ENCODE results near the gene EXOSC1. TPM values are rescaled to one million over a fixed set of nuclear protein-coding genes. Genes with fewer than 3 reads are reported as not detected.
A peak's percentile ranks its signal among the peaks of the same experiment; 100 is the strongest.
"Not testable (repeated sequence)": the region's sequence is repeated elsewhere in the genome, so short reads cannot be mapped to it uniquely, and the experiment has no call there.

The EXOSC1 gene
- polyA plus RNA-seq, 5 donors: 34.8 to 40.6 (median 39.0) TPM

GRCh38 chr10:97416565-97416964 is 29.2 kb downstream of the EXOSC1 start:
- DNase-seq: no peak

- DNase-seq: no peak
Measured at GRCh38 chr10:97412891-97413304, 32.9 kb downstream of the EXOSC1 start.

- no peak for DNase-seq
Measured at GRCh38 chr10:97411406-97411805, 34.4 kb downstream of the EXOSC1 start.

GRCh38 chr10:97408496-97408992 is 37.3 kb downstream of the EXOSC1 start:
- DNase-seq: no peak

GRCh38 chr10:97407952-97408248 is 37.9 kb downstream of the EXOSC1 start:
- DNase-seq: no peak

GRCh38 chr10:97407211-97407951 is 38.4 kb downstream of the EXOSC1 start:
- peak; percentile 55 to 60 for DNase-seq

GRCh38 chr10:97406483-97406882 is 39.3 kb downstream of the EXOSC1 start:
- not testable (repeated sequence) for DNase-seq

- DNase-seq: no peak
Measured at GRCh38 chr10:97406064-97406463, 39.7 kb downstream of the EXOSC1 start.

GRCh38 chr10:97404044-97404443 is 41.8 kb downstream of the EXOSC1 start:
- no peak for DNase-seq

- DNase-seq: no peak
Measured at GRCh38 chr10:97401455-97401919, 44.3 kb downstream of the EXOSC1 start.

- peak; percentile 95 to 97 for DNase-seq
Measured at GRCh38 chr10:97400665-97401454, 44.9 kb downstream of the EXOSC1 start, which contains the start of gene RRP12. Gene RRP12 (minus strand): TSS chr10:97401340. CDS start chr10:97401231, 109 bp downstream.

- peak; percentile 6 to 38 for DNase-seq
Measured at GRCh38 chr10:97399843-97400545, 45.8 kb downstream of the EXOSC1 start.

- DNase-seq: no peak
Measured at GRCh38 chr10:97396056-97396455, 49.8 kb downstream of the EXOSC1 start.

- no peak for DNase-seq
Measured at GRCh38 chr10:97393034-97393573, 52.7 kb downstream of the EXOSC1 start.

- no peak for DNase-seq
Measured at GRCh38 chr10:97390091-97390490, 55.7 kb downstream of the EXOSC1 start.

- DNase-seq: no peak
Measured at GRCh38 chr10:97388152-97388551, 57.7 kb downstream of the EXOSC1 start.

Other genes with a start within 250 kb of the EXOSC1 start
- gene ARHGAP19, start 153.4 kb downstream of the EXOSC1 start, polyA plus RNA-seq (ENCODE audit: insufficient read depth in 1 of 5, insufficient read length in 5 of 5, low replicate concordance in 1 of 5): 10 to 100 TPM; 18.7 to 36.8 (median 30.1) TPM
- 1 to 10 TPM; 2.2 to 2.9 (median 2.6) TPM for gene FRAT1, start 126.7 kb downstream of the EXOSC1 start, polyA plus RNA-seq (ENCODE audit: insufficient read depth in 1 of 5, insufficient read length in 5 of 5, low replicate concordance in 1 of 5)
- gene FRAT2, start 111.3 kb downstream of the EXOSC1 start, polyA plus RNA-seq (ENCODE audit: insufficient read depth in 1 of 5, insufficient read length in 5 of 5, low replicate concordance in 1 of 5): 1 to 10 TPM; 8.0 to 9.5 (median 8.7) TPM
- gene RRP12, start 44.7 kb downstream of the EXOSC1 start, polyA plus RNA-seq (ENCODE audit: insufficient read depth in 1 of 5, insufficient read length in 5 of 5, low replicate concordance in 1 of 5): 10 to 100 TPM; 19.0 to 30.2 (median 23.1) TPM
- 100 to 1,000 TPM; 148 to 180 (median 158) TPM for gene PGAM1, start 19.8 kb downstream of the EXOSC1 start, polyA plus RNA-seq (ENCODE audit: insufficient read depth in 1 of 5, insufficient read length in 5 of 5, low replicate concordance in 1 of 5)
- 10 to 100 TPM; 42.6 to 47.6 (median 47.3) TPM for gene ZDHHC16, start 169 bp upstream of the EXOSC1 start, polyA plus RNA-seq (ENCODE audit: insufficient read depth in 1 of 5, insufficient read length in 5 of 5, low replicate concordance in 1 of 5)
- gene MMS19, start 52.4 kb upstream of the EXOSC1 start, polyA plus RNA-seq (ENCODE audit: insufficient read depth in 1 of 5, insufficient read length in 5 of 5, low replicate concordance in 1 of 5): 100 to 1,000 TPM in 1 of 5 donors, 10 to 100 TPM in 4; 89.7 to 100 (median 92.1) TPM
- gene UBTD1, start 52.9 kb upstream of the EXOSC1 start, polyA plus RNA-seq (ENCODE audit: insufficient read depth in 1 of 5, insufficient read length in 5 of 5, low replicate concordance in 1 of 5): 10 to 100 TPM; 12.8 to 28.0 (median 18.2) TPM
- under 1 TPM in 4 of 5 donors, not detected in 1; 0.27 to 0.90 (median 0.30) TPM for gene ANKRD2, start 126.8 kb upstream of the EXOSC1 start, polyA plus RNA-seq (ENCODE audit: insufficient read depth in 1 of 5, insufficient read length in 5 of 5, low replicate concordance in 1 of 5)
- 1 to 10 TPM in 1 of 5 donors, under 1 TPM in 4; 0.62 to 1.2 (median 0.86) TPM for gene HOGA1, start 138.4 kb upstream of the EXOSC1 start, polyA plus RNA-seq (ENCODE audit: insufficient read depth in 1 of 5, insufficient read length in 5 of 5, low replicate concordance in 1 of 5)
- gene C10orf62, start 143.7 kb upstream of the EXOSC1 start, polyA plus RNA-seq (ENCODE audit: insufficient read depth in 1 of 5, insufficient read length in 5 of 5, low replicate concordance in 1 of 5): not detected
- gene MORN4, start 187.5 kb upstream of the EXOSC1 start, polyA plus RNA-seq (ENCODE audit: insufficient read depth in 1 of 5, insufficient read length in 5 of 5, low replicate concordance in 1 of 5): 10 to 100 TPM; 14.7 to 19.8 (median 16.2) TPM
- gene PI4K2A, start 194.7 kb upstream of the EXOSC1 start, polyA plus RNA-seq (ENCODE audit: insufficient read depth in 1 of 5, insufficient read length in 5 of 5, low replicate concordance in 1 of 5): 10 to 100 TPM; 13.1 to 15.9 (median 15.1) TPM
- gene AVPI1, start 241.2 kb upstream of the EXOSC1 start, polyA plus RNA-seq (ENCODE audit: insufficient read depth in 1 of 5, insufficient read length in 5 of 5, low replicate concordance in 1 of 5): 1 to 10 TPM; 4.5 to 6.2 (median 5.3) TPM

Measured in right lung (tissue), 5 donors.